WTC11 (cell line): ENCODE measurements around the gene PTEN. TPM values are rescaled to one million over a fixed set of nuclear protein-coding genes. Genes with fewer than 3 reads are reported as not detected.

Experiments used
- ATAC-seq: fragments of 200-7000 bp; cut with Tn5 transposase; 2 replicates; pipeline ENCODE4 v1.10.0; 2021; ENCODE audit warnings: mild to moderate bottlenecking, moderate library complexity
- CTCF ChIA-PET: fragments of 300-600 bp; sonication (Branson Sonifier 250); formaldehyde crosslinking; loops from one replicate; lab custom pipeline; 2021; ENCODE audit warnings: antibody characterized with exemption; lab: Charles Lee
- POLR2A ChIA-PET: fragments of 350-600 bp; sonication (Branson Sonifier 250); formaldehyde crosslinking; loops from one replicate; lab custom pipeline; 2021; ENCODE audit warnings: antibody characterized with exemption; lab: Charles Lee
- DNase-seq: peaks from one replicate; pipeline ENCODE4 v3.0.0; 2021; ENCODE audit warnings: low spot score
- H3K27ac Mint-ChIP-seq: 2 replicates; pipeline ENCODE4 v1.8.0; 2021; ENCODE audit warnings: mixed read lengths
- H3K27me3 Mint-ChIP-seq: 2 replicates; pipeline ENCODE4 v1.8.0; 2021; ENCODE audit warnings: low read depth, mild to moderate bottlenecking, moderate library complexity, mixed read lengths
- H3K36me3 Mint-ChIP-seq: 2 replicates; pipeline ENCODE4 v1.8.0; 2021; ENCODE audit warnings: mixed read lengths
- H3K4me1 Mint-ChIP-seq: 2 replicates; pipeline ENCODE4 v1.8.0; 2022; ENCODE audit warnings: mixed read lengths
- H3K4me3 Mint-ChIP-seq: 2 replicates; pipeline ENCODE4 v1.8.0; 2021; ENCODE audit warnings: mild to moderate bottlenecking, moderate library complexity, mixed read lengths
- H3K9me3 Mint-ChIP-seq: 2 replicates; pipeline ENCODE4 v1.8.0; 2021; ENCODE audit warnings: mixed read lengths
- ESRRA ChIP-seq: sonication (generic); formaldehyde crosslinking; IDR thresholded peaks from 2 replicates; pipeline ENCODE4 v1.8.1; 2022; ENCODE audit warnings: mild to moderate bottlenecking, missing genetic modification reagents, borderline replicate concordance
- HMGA2 ChIP-seq: fragments of 250-450 bp; sonication (Bioruptor Pico); IDR thresholded peaks from 2 replicates; pipeline ENCODE4 v1.4.0; 2021; ENCODE audit warnings: mild to moderate bottlenecking, moderate library complexity
- KAT7 ChIP-seq: sonication (generic); formaldehyde crosslinking; IDR thresholded peaks from 2 replicates; pipeline ENCODE4 v1.8.1; 2023; ENCODE audit warnings: missing genetic modification reagents, mild to moderate bottlenecking, borderline replicate concordance
- RELA ChIP-seq: sonication (generic); formaldehyde crosslinking; IDR thresholded peaks from 2 replicates; pipeline ENCODE4 v1.8.1; 2022; ENCODE audit warnings: missing genetic modification reagents, mild to moderate bottlenecking, borderline replicate concordance
- TCF7 ChIP-seq: sonication (generic); formaldehyde crosslinking; IDR thresholded peaks from 2 replicates; pipeline ENCODE4 v1.8.0; 2022; ENCODE audit warnings: mild to moderate bottlenecking, low read depth, missing genetic modification reagents, moderate library complexity
- TEAD1 ChIP-seq: sonication (generic); formaldehyde crosslinking; IDR thresholded peaks from 2 replicates; pipeline ENCODE4 v1.8.0; 2022; ENCODE audit warnings: mild to moderate bottlenecking, missing genetic modification reagents
- ZNF423 ChIP-seq: fragments of 250-450 bp; sonication (Bioruptor Pico); IDR thresholded peaks from 2 replicates; pipeline ENCODE4 v2.1.2; 2022; ENCODE audit warnings: mild to moderate bottlenecking, moderate library complexity
- total RNA-seq: library from RNA; stranded (reverse); gene quantifications from 3 replicates; pipeline ENCODE4 v1.2.3, GENCODE V29; 2021
- TF ChIP-seq, protein P1 (sequence below): fragments of 250-450 bp; sonication (Bioruptor Pico); IDR thresholded peaks from 2 replicates; pipeline ENCODE4 v1.8.0; 2021; ENCODE audit warnings: mild to moderate bottlenecking
- TF ChIP-seq, protein P2 (sequence below): sonication (generic); formaldehyde crosslinking; IDR thresholded peaks from 2 replicates; pipeline ENCODE4 v1.8.1; 2023; ENCODE audit warnings: mild to moderate bottlenecking, missing genetic modification reagents, moderate library complexity
- TF ChIP-seq, protein P3 (sequence below): sonication (generic); formaldehyde crosslinking; IDR thresholded peaks from 2 replicates; pipeline ENCODE4 v1.8.1; 2022; ENCODE audit warnings: mild to moderate bottlenecking, missing genetic modification reagents, moderate library complexity, borderline replicate concordance
- TF ChIP-seq, protein P4 (sequence below): sonication (generic); formaldehyde crosslinking; IDR thresholded peaks from 2 replicates; pipeline ENCODE4 v1.8.0; 2022; ENCODE audit warnings: mild to moderate bottlenecking, missing genetic modification reagents
- TF ChIP-seq, protein P5 (sequence below): sonication (generic); formaldehyde crosslinking; IDR thresholded peaks from 2 replicates; pipeline ENCODE4 v1.8.1; 2023; ENCODE audit warnings: mild to moderate bottlenecking, missing genetic modification reagents, borderline replicate concordance

PTEN gene
- total RNA-seq, 1 experiment from 2014 or later: 54.2 TPM

DNA sequence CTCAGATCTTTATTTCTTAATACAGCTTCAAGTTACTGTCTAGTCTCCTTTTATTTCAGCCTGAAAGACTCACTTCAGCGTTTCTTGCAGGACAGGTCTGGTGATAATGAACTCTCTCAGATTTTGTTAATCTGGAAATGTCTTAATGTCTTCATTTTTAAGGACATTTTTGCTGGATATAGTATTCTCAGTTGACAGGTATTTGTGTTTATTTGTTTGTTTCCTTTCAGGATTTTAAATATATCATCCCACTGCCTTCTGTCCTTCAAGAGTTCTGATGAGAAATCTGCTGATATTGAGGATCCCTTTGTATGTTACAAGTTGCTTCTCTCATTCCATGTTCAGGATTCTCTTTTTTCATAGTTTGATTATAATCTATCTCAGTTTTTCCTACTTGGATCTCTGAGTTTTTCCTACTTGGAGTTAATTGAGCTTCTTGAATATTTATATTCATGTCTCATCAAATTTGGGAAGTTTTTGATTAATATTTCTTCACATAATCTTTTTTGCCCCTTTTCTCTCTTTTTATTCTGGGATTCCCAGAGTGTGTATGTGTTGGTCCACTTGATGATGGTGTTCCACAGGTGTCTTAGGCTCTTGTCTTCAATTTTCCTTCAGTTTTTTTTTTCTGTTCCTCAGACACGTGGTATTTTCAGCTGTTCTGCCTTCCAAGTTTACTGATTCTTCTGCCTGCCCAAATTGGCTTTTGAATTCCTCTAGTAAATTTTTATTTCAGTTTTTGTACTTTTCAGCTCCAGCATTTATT, 49.9 kb downstream of the PTEN start (continued):
- TF ChIP-seq, protein P1, sequence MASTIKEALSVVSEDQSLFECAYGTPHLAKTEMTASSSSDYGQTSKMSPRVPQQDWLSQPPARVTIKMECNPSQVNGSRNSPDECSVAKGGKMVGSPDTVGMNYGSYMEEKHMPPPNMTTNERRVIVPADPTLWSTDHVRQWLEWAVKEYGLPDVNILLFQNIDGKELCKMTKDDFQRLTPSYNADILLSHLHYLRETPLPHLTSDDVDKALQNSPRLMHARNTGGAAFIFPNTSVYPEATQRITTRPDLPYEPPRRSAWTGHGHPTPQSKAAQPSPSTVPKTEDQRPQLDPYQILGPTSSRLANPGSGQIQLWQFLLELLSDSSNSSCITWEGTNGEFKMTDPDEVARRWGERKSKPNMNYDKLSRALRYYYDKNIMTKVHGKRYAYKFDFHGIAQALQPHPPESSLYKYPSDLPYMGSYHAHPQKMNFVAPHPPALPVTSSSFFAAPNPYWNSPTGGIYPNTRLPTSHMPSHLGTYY (CRISPR knock-in tag): no peak

DNA sequence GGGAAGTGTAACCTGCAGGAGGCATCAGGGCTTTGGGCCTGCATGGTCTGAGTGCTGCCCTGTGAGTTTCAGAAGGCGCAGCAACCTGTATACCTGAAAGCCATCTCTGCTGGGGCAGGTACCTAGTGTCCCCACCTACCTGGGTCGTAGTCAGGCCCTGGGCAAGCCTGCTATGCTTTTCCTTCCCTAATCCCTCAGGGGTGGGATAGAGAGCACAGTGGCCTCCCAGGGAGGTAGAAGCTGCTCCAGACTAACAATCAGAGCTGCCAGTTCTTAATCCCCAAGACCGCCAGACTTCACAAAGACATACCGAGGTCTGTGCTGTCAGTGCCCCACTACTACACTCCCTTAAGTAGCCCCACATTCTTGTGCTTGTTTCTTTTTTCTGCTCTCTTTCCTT, 52.0 kb downstream of the PTEN start:
- peak; percentile 95 for ATAC-seq

DNA sequence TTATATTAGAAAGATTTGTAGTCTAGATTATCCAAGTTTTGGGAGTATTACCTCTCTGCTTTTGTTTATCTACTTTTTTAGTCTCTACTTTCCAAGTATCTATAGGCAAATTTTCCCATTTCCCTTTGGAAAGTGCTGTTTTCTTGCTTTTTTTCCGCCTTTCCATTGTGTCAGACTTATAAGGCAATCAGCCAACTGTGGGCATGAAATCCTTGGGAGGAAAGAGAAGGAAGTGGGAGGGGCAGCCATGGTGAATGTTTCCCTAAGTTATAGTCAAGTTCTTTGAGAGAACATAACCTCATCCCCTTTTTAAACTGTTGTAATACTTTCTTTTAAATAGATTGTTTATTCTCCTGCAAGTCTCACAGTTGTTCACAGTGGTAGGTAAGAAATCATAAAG, 52.6 kb downstream of the PTEN start:
- ATAC-seq: no peak
- ChIA-PET POLR2A (interaction anchor here (0.5 kb wide), 1 partner anchor 125 kb away, joined by 3 read pairs; no protein-coding TSS in a partner anchor), CTCF (interaction anchor here (0.8 kb wide), 1 partner anchor 198 kb away, joined by 3 read pairs; no protein-coding TSS in a partner anchor)
- TF ChIP-seq ESRRA (CRISPR knock-in tag) (no peak), TCF7 (CRISPR knock-in tag) (no peak), ZNF423 (no peak), RELA (CRISPR knock-in tag) (no peak), KAT7 (CRISPR knock-in tag) (no peak)
- TF ChIP-seq, protein P2, sequence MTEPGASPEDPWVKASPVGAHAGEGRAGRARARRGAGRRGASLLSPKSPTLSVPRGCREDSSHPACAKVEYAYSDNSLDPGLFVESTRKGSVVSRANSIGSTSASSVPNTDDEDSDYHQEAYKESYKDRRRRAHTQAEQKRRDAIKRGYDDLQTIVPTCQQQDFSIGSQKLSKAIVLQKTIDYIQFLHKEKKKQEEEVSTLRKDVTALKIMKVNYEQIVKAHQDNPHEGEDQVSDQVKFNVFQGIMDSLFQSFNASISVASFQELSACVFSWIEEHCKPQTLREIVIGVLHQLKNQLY (CRISPR knock-in tag): no peak
- TF ChIP-seq, protein P3, sequence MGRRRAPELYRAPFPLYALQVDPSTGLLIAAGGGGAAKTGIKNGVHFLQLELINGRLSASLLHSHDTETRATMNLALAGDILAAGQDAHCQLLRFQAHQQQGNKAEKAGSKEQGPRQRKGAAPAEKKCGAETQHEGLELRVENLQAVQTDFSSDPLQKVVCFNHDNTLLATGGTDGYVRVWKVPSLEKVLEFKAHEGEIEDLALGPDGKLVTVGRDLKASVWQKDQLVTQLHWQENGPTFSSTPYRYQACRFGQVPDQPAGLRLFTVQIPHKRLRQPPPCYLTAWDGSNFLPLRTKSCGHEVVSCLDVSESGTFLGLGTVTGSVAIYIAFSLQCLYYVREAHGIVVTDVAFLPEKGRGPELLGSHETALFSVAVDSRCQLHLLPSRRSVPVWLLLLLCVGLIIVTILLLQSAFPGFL (CRISPR knock-in tag): no peak
- TF ChIP-seq, protein P4, sequence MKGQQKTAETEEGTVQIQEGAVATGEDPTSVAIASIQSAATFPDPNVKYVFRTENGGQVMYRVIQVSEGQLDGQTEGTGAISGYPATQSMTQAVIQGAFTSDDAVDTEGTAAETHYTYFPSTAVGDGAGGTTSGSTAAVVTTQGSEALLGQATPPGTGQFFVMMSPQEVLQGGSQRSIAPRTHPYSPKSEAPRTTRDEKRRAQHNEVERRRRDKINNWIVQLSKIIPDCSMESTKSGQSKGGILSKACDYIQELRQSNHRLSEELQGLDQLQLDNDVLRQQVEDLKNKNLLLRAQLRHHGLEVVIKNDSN: no peak
- TF ChIP-seq, protein P5, sequence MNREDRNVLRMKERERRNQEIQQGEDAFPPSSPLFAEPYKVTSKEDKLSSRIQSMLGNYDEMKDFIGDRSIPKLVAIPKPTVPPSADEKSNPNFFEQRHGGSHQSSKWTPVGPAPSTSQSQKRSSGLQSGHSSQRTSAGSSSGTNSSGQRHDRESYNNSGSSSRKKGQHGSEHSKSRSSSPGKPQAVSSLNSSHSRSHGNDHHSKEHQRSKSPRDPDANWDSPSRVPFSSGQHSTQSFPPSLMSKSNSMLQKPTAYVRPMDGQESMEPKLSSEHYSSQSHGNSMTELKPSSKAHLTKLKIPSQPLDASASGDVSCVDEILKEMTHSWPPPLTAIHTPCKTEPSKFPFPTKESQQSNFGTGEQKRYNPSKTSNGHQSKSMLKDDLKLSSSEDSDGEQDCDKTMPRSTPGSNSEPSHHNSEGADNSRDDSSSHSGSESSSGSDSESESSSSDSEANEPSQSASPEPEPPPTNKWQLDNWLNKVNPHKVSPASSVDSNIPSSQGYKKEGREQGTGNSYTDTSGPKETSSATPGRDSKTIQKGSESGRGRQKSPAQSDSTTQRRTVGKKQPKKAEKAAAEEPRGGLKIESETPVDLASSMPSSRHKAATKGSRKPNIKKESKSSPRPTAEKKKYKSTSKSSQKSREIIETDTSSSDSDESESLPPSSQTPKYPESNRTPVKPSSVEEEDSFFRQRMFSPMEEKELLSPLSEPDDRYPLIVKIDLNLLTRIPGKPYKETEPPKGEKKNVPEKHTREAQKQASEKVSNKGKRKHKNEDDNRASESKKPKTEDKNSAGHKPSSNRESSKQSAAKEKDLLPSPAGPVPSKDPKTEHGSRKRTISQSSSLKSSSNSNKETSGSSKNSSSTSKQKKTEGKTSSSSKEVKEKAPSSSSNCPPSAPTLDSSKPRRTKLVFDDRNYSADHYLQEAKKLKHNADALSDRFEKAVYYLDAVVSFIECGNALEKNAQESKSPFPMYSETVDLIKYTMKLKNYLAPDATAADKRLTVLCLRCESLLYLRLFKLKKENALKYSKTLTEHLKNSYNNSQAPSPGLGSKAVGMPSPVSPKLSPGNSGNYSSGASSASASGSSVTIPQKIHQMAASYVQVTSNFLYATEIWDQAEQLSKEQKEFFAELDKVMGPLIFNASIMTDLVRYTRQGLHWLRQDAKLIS: no peak
- H3K27ac Mint-ChIP-seq: no peak overlapping the region
- H3K4me1 Mint-ChIP-seq: peaks cover 32% of the 10 kb centered on the region
- H3K36me3 Mint-ChIP-seq: peaks cover 19% of the 10 kb centered on the region
- no peak for DNase-seq
- H3K4me3 Mint-ChIP-seq: no peak overlapping the region
- H3K9me3 Mint-ChIP-seq: peaks cover 9% of the 10 kb centered on the region
- no peaks in the 10 kb centered on the region for H3K27me3 Mint-ChIP-seq

More for the DNA sequence above, 52.0 kb downstream of the PTEN start:
- TF ChIP-seq TEAD1 (CRISPR knock-in tag): 0 out of 2 replicates have a peak, but pooled peaks have one; percentile 22
- no peak for TF ChIP-seq HMGA2
- TF ChIP-seq ZNF423: peak; percentile 50; the same call in 1 of the 2 replicates
- TF ChIP-seq, all 79 proteins: peak for 2
- H3K27ac Mint-ChIP-seq: peak overlapping the region; percentile 32; the same call in 1 of the 2 replicates
- H3K27me3 Mint-ChIP-seq: no peaks in the 10 kb centered on the region
- ChIA-PET CTCF (interaction anchor here (0.8 kb wide), 1 partner anchor 199 kb away, joined by 3 read pairs; no protein-coding TSS in a partner anchor), POLR2A (interaction anchor here (0.5 to 0.6 kb wide), 2 partner anchors 12 to 124 kb away, joined by 3 to 6 read pairs; no protein-coding TSS in a partner anchor)
- H3K9me3 Mint-ChIP-seq: peaks cover 9% of the 10 kb centered on the region
- H3K36me3 Mint-ChIP-seq: peaks cover 19% of the 10 kb centered on the region
- peaks cover 29% of the 10 kb centered on the region for H3K4me1 Mint-ChIP-seq
- peak; percentile 40 for DNase-seq
- no peak overlapping the region for H3K4me3 Mint-ChIP-seq
